ENCODE measurements around the gene RNASE13. TPM values are rescaled to one million over a fixed set of nuclear protein-coding genes. Genes with fewer than 3 reads are reported as not detected.
A peak's percentile ranks its signal among the peaks of the same experiment; 100 is the strongest.

The RNASE13 gene
- total RNA-seq, 1 experiment from 2014 or later, result not detected

GRCh38 chr14:21038441-21039422 is 4.1 kb upstream of the RNASE13 start:
- DNase-seq, result peak; percentile 77
- Histone ChIP-seq H2BK15ac (ENCODE audit: low read depth, low read length) (no peak overlapping the region), H2BK120ac (ENCODE audit: low read depth, low read length, poor library complexity, severe bottlenecking) (no peak overlapping the region), H3K4me1 (ENCODE audit: insufficient read depth, low read length) (peaks cover 5% of the 10 kb centered on the region), H3K23ac (ENCODE audit: insufficient read length, low read depth, low read length) (no peak overlapping the region), H2BK12ac (ENCODE audit: insufficient read length, low read depth, low read length) (no peak overlapping the region), H2BK20ac (ENCODE audit: low read depth, low read length, poor library complexity, severe bottlenecking) (no peak overlapping the region), H3K56ac (ENCODE audit: insufficient read length, low read depth, low read length) (no peak overlapping the region), H3T11ph (ENCODE audit: low read length) (no peak overlapping the region), H4K91ac (ENCODE audit: insufficient read length, low read depth, low read length) (no peak overlapping the region), H3K27ac (ENCODE audit: insufficient read length, low read depth, low read length) (no peak overlapping the region), H2BK5ac (ENCODE audit: insufficient read length, low read length) (no peak overlapping the region), H3K27me3 (ENCODE audit: insufficient read depth, low read length) (no peaks in the 10 kb centered on the region), H3K79me2 (ENCODE audit: insufficient read depth, low read length) (no peaks in the 10 kb centered on the region), H2AFZ (ENCODE audit: low read length) (no peak overlapping the region), H3K18ac (ENCODE audit: insufficient read length, low read depth, low read length) (no peak overlapping the region), H4K5ac (ENCODE audit: insufficient read length, low read depth, low read length) (no peak overlapping the region), H3K9ac (ENCODE audit: extremely low read depth, insufficient read length, low read length) (no peak overlapping the region), H3K4me2 (ENCODE audit: insufficient read depth, insufficient read length, low read length) (no peak overlapping the region), H2AK5ac (ENCODE audit: insufficient read length, low read length) (no peak overlapping the region), H4K20me1 (ENCODE audit: control insufficient read depth, insufficient read depth, insufficient read length) (no peaks in the 10 kb centered on the region), H3K23me2 (ENCODE audit: insufficient read length, low read depth, low read length, poor library complexity, severe bottlenecking) (no peaks in the 10 kb centered on the region), H3K9me3 (ENCODE audit: control insufficient read depth, low read depth, low read length) (no peaks in the 10 kb centered on the region), H3K79me1 (ENCODE audit: insufficient read depth, low read depth, low read length, poor library complexity, severe bottlenecking) (no peaks in the 10 kb centered on the region), H3K14ac (ENCODE audit: insufficient read depth, low read length) (no peak overlapping the region), H3K4ac (ENCODE audit: low read depth, low read length) (no peak overlapping the region), H4K8ac (replicated peaks; ENCODE audit: insufficient read length, low read depth, low read length) (no peak overlapping the region)
- Mint-ChIP-seq H3K4me1 (peaks cover 24 to 26% of the 10 kb centered on the region in 2 experiments), H3K27ac (no peak overlapping the region; a peak in 1 of 7 replicates), H3K36me3 (ENCODE audit: insufficient read depth in 1 of 3, low read depth in 3 of 3) (no peaks in the 10 kb centered on the region), H3K4me3 (no peak overlapping the region; a peak in 1 of 5 replicates), H3K27me3 (ENCODE audit: low read depth) (peaks cover 33% of the 10 kb centered on the region), H3K9me3 (no peaks in the 10 kb centered on the region)
- WGBS (ENCODE audit: extremely low coverage, insufficient read length, low lambda C conversion rate), result no CpG with 5 or more reads among the region's 10 CpGs
- no peak for TF ChIP-seq CTCF (conservative IDR thresholded peaks at IDR 0.05)
